HL-60 (cell line): ENCODE results near the gene OBP2A.

ENCODE experiments used
- DNase-seq, 2 experiments: peaks; one replicate each; pipeline ENCODE4 v3.0.0-alpha.2; 2010 to 2020; ENCODE audit warnings: low read depth in 1 of 2, low spot score in 1 of 2
- H3K27ac ChIP-seq: fragments of 250-450 bp; sonication (Bioruptor Pico); replicated peaks from 2 replicates; pipeline ENCODE4 v1.5.1; 2020; ENCODE audit warnings: mild to moderate bottlenecking, moderate library complexity
- H3K27me3 ChIP-seq: fragments of 250-450 bp; sonication (Bioruptor Pico); 2 replicates; pipeline ENCODE4 v1.5.1; 2021; ENCODE audit warnings: mild to moderate bottlenecking, moderate library complexity; ENCODE audit not compliant: insufficient read depth, poor library complexity, severe bottlenecking
- H3K4me3 ChIP-seq: replicated peaks from 2 replicates; pipeline ENCODE4 v1.5.1; 2011; ENCODE audit warnings: mild to moderate bottlenecking, control low read depth, low read length; ENCODE audit not compliant: insufficient read depth
- CTCF ChIP-seq: IDR thresholded peaks from one replicate; pipeline ENCODE4 v1.5.1; 2011; ENCODE audit warnings: low read length, control low read depth, inconsistent platforms; ENCODE audit not compliant: insufficient read depth
- GABPA ChIP-seq: IDR thresholded peaks from 2 replicates; pipeline ENCODE4 v1.6.1; 2012; ENCODE audit warnings: low read depth
- POLR2AphosphoS5 ChIP-seq: IDR thresholded peaks from 2 replicates; pipeline ENCODE4 v1.6.1; 2012; ENCODE audit warnings: low read depth
- REST ChIP-seq: IDR thresholded peaks from 2 replicates; pipeline ENCODE4 v1.6.1; 2012; ENCODE audit warnings: low read depth; ENCODE audit not compliant: insufficient replicate concordance
- SPI1 ChIP-seq: IDR thresholded peaks from 2 replicates; pipeline ENCODE4 v1.6.1; 2012; ENCODE audit warnings: low read depth, mild to moderate bottlenecking, borderline replicate concordance

OBP2A gene

GRCh38 chr9:135582541-135582940 lies 36.6 kb downstream of the OBP2A start:
- no peak for DNase-seq
- Histone ChIP-seq H3K4me3 (no peak overlapping the region), H3K27ac (no peak overlapping the region), H3K27me3 (peaks cover 2% of the 10 kb centered on the region)
- TF ChIP-seq GABPA, result no peak
- no peak for TF ChIP-seq SPI1
- no peak for TF ChIP-seq REST
- TF ChIP-seq POLR2AphosphoS5, result no peak
- TF ChIP-seq CTCF, result no peak

- no peak for DNase-seq
- H3K27ac ChIP-seq, result no peak overlapping the region
- H3K4me3 ChIP-seq, result no peak overlapping the region
- peaks cover 2% of the 10 kb centered on the region for H3K27me3 ChIP-seq
- TF ChIP-seq CTCF (no peak), SPI1 (no peak), REST (no peak), GABPA (no peak), POLR2AphosphoS5 (no peak)
Observed at GRCh38 chr9:135582966-135583687, 37.2 kb downstream of the OBP2A start.

- Histone ChIP-seq H3K27ac (no peak overlapping the region), H3K27me3 (peaks cover 2% of the 10 kb centered on the region), H3K4me3 (no peak overlapping the region)
- no peak for DNase-seq
- no peak for TF ChIP-seq REST
- no peak for TF ChIP-seq CTCF
- no peak for TF ChIP-seq POLR2AphosphoS5
- no peak for TF ChIP-seq GABPA
- TF ChIP-seq SPI1, result no peak
Observed at GRCh38 chr9:135583688-135584011, 37.7 kb downstream of the OBP2A start.
